Ishikawa (cell line): Measurements from ENCODE around the gene RAB3D.

ENCODE experiments used
- EP300 ChIP-seq: IDR thresholded peaks from 2 replicates; pipeline ENCODE4 v1.6.1; 2012; ENCODE audit warnings: borderline replicate concordance
- MAX ChIP-seq: IDR thresholded peaks from 2 replicates; pipeline ENCODE4 v1.6.1; 2012
- TCF12 ChIP-seq: IDR thresholded peaks from 2 replicates; pipeline ENCODE4 v1.6.1; 2012; ENCODE audit warnings: low read depth
- TF ChIP-seq, protein P1 (sequence below): IDR thresholded peaks from 2 replicates; pipeline ENCODE4 v1.6.1; 2012; ENCODE audit warnings: low read depth, mild to moderate bottlenecking

DNA sequence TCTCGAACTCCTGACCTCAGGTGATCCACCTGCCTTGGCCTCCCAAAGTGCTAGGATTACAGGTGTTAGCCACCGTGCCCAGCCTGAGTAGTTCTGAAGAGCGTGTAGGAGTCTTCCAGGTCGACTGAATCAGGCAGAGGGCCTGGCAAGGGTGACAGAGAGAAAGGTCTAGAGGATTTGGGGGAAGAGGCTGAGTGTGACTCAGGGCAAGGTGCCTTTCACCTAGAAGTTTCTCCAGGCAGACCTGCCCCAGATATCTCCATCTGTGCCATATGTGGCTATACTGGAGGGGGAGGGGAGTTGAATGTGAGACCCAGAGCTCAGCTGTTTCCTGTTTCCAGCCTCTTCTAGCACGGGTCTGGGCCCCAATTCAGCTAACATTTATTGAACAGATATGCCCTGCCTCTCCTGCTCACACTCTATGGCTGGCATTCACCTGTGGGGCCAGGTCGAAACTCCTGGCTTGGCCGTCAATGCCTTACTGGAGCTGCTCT lies 8.1 kb upstream of the RAB3D start:
- TF ChIP-seq EP300 = no peak
- TF ChIP-seq, protein P1, sequence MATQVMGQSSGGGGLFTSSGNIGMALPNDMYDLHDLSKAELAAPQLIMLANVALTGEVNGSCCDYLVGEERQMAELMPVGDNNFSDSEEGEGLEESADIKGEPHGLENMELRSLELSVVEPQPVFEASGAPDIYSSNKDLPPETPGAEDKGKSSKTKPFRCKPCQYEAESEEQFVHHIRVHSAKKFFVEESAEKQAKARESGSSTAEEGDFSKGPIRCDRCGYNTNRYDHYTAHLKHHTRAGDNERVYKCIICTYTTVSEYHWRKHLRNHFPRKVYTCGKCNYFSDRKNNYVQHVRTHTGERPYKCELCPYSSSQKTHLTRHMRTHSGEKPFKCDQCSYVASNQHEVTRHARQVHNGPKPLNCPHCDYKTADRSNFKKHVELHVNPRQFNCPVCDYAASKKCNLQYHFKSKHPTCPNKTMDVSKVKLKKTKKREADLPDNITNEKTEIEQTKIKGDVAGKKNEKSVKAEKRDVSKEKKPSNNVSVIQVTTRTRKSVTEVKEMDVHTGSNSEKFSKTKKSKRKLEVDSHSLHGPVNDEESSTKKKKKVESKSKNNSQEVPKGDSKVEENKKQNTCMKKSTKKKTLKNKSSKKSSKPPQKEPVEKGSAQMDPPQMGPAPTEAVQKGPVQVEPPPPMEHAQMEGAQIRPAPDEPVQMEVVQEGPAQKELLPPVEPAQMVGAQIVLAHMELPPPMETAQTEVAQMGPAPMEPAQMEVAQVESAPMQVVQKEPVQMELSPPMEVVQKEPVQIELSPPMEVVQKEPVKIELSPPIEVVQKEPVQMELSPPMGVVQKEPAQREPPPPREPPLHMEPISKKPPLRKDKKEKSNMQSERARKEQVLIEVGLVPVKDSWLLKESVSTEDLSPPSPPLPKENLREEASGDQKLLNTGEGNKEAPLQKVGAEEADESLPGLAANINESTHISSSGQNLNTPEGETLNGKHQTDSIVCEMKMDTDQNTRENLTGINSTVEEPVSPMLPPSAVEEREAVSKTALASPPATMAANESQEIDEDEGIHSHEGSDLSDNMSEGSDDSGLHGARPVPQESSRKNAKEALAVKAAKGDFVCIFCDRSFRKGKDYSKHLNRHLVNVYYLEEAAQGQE = no peak
- TF ChIP-seq MAX = no peak
- no peak for TF ChIP-seq TCF12
